A673 (cell line): ENCODE results near the gene BBS9. TPM values are rescaled to one million over a fixed set of nuclear protein-coding genes. Genes with fewer than 3 reads are reported as not detected.

Experiments used
- BruUV-seq: library from RNA; stranded (reverse); fragments of 400-500 nt; replicated peaks from 2 replicates; lab custom pipeline; 2021; lab: Mats Ljungman, UMichigan
- CTCF ChIA-PET: fragments of 300-600 bp; sonication (Branson Sonifier 250); formaldehyde crosslinking; loops from one replicate; lab custom pipeline; 2022; ENCODE audit warnings: antibody characterized with exemption; lab: Charles Lee
- POLR2A ChIA-PET: fragments of 300-600 bp; sonication (Branson Sonifier 250); formaldehyde crosslinking; loops from one replicate; lab custom pipeline; 2022; ENCODE audit warnings: antibody characterized with exemption; ENCODE audit not compliant: low non-redundant PET; lab: Charles Lee
- DNase-seq: peaks from one replicate; pipeline ENCODE4 v3.0.0-alpha.2; 2015; ENCODE audit warnings: low spot score
- H3K27ac ChIP-seq: fragments of 200-600 bp; sonication (generic); 2 replicates; pipeline ENCODE4 v1.5.1; 2016; ENCODE audit warnings: mixed run types, low read depth, mild to moderate bottlenecking, mixed read lengths, antibody characterized with exemption, low read length; ENCODE audit not compliant: poor library complexity, severe bottlenecking
- H3K27me3 ChIP-seq: fragments of 200-600 bp; sonication (generic); replicated peaks from 2 replicates; pipeline ENCODE4 v1.6.1; 2017; ENCODE audit warnings: mixed run types, low read depth, mild to moderate bottlenecking, mixed read lengths, antibody characterized with exemption, low read length; ENCODE audit not compliant: insufficient read depth, poor library complexity
- H3K36me3 ChIP-seq: fragments of 200-600 bp; sonication (generic); 2 replicates; pipeline ENCODE4 v1.6.1; 2016; ENCODE audit warnings: mixed run types, mild to moderate bottlenecking, mixed read lengths, antibody characterized with exemption, low read length; ENCODE audit not compliant: insufficient read depth, poor library complexity, severe bottlenecking
- H3K4me1 ChIP-seq: fragments of 200-600 bp; sonication (generic); 2 replicates; pipeline ENCODE4 v1.6.1; 2017; ENCODE audit warnings: mixed run types, mild to moderate bottlenecking, mixed read lengths, antibody characterized with exemption, low read length; ENCODE audit not compliant: insufficient read depth, poor library complexity, severe bottlenecking
- H3K4me3 ChIP-seq: fragments of 200-600 bp; sonication (generic); 2 replicates; pipeline ENCODE4 v1.5.1; 2016; ENCODE audit warnings: low read depth, mixed run types, mild to moderate bottlenecking, mixed read lengths, low read length; ENCODE audit not compliant: poor library complexity, severe bottlenecking
- H3K9me3 ChIP-seq: fragments of 200-600 bp; sonication (generic); 2 replicates; pipeline ENCODE4 v1.6.1; 2016; ENCODE audit warnings: mixed run types, low read depth, mild to moderate bottlenecking, mixed read lengths, antibody characterized with exemption, low read length; ENCODE audit not compliant: poor library complexity, severe bottlenecking
- EZH2 ChIP-seq: fragments of 200-600 bp; sonication (generic); IDR thresholded peaks from 2 replicates; pipeline ENCODE4 v1.6.1; 2017; ENCODE audit warnings: borderline replicate concordance, low read depth, mild to moderate bottlenecking, mixed read lengths, antibody characterized with exemption, low read length; ENCODE audit not compliant: poor library complexity, severe bottlenecking
- intact Hi-C: fragments of 100-400 bp; cut with micrococcal nuclease; formaldehyde crosslinking; loops from one replicate; pipeline ENCODE4 v1.10.0; 2022; ENCODE audit not compliant: unreplicated experiment
- total RNA-seq: library from RNA; stranded (reverse); gene quantifications from 2 replicates; pipeline ENCODE4 v1.2.3, GENCODE V29; 2021
- TF ChIP-seq, protein P1 (sequence below): fragments of 300-800, 200-600 bp; sonication (generic); conservative IDR thresholded peaks from 2 replicates; pipeline ENCODE4 v1.5.1; 2017; ENCODE audit warnings: low read depth, mild to moderate bottlenecking, antibody characterized with exemption, low read length, moderate library complexity, mixed read lengths

BBS9 gene
- total RNA-seq, 1 experiment from 2014 or later: 9.4 TPM

DNA sequence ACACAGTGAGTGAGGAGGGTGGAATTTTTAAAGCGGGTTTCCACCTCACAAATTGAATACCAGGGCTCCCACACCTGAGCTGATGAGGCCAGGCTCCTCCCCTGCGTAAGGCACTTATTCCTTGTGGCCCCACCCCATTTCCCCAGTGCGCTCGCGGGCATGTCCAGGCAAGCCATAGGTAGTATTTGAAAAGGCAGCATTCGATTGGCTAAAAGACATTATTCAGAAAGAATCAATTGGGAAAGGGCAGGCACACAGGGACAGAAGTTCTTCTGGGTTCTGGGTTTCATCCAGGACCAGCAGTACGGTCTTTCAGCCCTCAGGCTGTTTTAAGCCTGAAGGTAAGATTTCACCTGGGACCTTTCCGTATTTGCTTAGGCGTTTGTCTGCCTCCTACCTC is 222.3 kb downstream of the BBS9 start:
- Histone ChIP-seq H3K27me3 (no peaks in the 10 kb centered on the region), H3K4me3 (no peak overlapping the region), H3K9me3 (no peaks in the 10 kb centered on the region), H3K4me1 (no peaks in the 10 kb centered on the region), H3K36me3 (no peaks in the 10 kb centered on the region), H3K27ac (no peak overlapping the region)
- TF ChIP-seq EZH2: no peak
- TF ChIP-seq, protein P1, sequence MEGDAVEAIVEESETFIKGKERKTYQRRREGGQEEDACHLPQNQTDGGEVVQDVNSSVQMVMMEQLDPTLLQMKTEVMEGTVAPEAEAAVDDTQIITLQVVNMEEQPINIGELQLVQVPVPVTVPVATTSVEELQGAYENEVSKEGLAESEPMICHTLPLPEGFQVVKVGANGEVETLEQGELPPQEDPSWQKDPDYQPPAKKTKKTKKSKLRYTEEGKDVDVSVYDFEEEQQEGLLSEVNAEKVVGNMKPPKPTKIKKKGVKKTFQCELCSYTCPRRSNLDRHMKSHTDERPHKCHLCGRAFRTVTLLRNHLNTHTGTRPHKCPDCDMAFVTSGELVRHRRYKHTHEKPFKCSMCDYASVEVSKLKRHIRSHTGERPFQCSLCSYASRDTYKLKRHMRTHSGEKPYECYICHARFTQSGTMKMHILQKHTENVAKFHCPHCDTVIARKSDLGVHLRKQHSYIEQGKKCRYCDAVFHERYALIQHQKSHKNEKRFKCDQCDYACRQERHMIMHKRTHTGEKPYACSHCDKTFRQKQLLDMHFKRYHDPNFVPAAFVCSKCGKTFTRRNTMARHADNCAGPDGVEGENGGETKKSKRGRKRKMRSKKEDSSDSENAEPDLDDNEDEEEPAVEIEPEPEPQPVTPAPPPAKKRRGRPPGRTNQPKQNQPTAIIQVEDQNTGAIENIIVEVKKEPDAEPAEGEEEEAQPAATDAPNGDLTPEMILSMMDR: no peak
- ChIA-PET POLR2A (no interaction called here), CTCF (no interaction called here)
- no peak for DNase-seq
- intact Hi-C loops: no loop called here
- BruUV-seq: no TSS peak

DNA sequence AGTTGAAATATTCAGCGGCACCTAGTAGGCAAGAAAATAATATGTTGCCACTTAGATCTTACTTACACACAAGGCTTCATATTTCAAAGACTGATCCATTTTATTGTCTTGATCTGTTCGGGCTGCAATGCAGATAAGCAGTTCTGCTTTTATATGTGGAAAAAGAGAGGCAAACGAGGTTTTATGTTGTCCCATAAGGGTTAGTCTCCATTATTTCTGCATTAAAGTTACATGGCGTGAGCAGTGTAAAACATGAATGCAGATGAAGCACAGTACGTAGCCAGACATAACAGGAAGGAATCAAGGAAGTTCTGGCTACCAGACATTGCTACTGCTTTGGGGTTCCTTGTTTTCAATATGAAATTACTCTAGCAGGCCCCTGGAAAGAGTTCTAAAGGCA is 224.8 kb downstream of the BBS9 start:
- no TSS peak for BruUV-seq
- no peak for TF ChIP-seq EZH2
- TF ChIP-seq, protein P1: no peak
- intact Hi-C loops: no loop called here
- CTCF ChIA-PET: no interaction called here
- POLR2A ChIA-PET: no interaction called here
- no peak for DNase-seq
- no peak overlapping the region for H3K4me3 ChIP-seq
- H3K4me1 ChIP-seq: no peaks in the 10 kb centered on the region
- no peaks in the 10 kb centered on the region for H3K36me3 ChIP-seq
- H3K27me3 ChIP-seq: no peaks in the 10 kb centered on the region
- H3K9me3 ChIP-seq: no peaks in the 10 kb centered on the region
- H3K27ac ChIP-seq: no peak overlapping the region

DNA sequence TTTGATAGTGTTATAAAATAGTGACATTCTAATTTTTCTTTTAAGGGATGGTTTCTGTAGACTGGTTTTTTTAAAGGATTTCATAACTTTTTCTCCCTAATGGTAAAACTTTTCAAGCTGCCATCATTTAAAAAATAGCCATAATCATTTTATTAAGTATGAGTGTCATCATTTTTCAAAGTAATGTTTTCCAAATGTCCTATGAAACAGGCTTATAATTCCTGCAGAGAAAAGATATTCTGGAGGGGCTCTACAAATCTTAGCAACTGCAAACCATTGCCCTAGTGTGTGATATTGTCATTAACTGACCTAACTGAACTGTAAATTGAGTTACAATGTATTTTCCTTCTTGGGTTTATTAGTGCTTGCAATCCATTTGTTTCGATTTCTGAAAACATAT is 226.0 kb downstream of the BBS9 start:
- H3K9me3 ChIP-seq: no peaks in the 10 kb centered on the region
- H3K27me3 ChIP-seq: no peaks in the 10 kb centered on the region
- TF ChIP-seq, protein P1: no peak
- no peak for TF ChIP-seq EZH2
- intact Hi-C loops: no loop called here
- H3K4me1 ChIP-seq: no peaks in the 10 kb centered on the region
- H3K4me3 ChIP-seq: no peak overlapping the region
- H3K27ac ChIP-seq: no peak overlapping the region
- no TSS peak for BruUV-seq
- CTCF ChIA-PET: no interaction called here
- no peaks in the 10 kb centered on the region for H3K36me3 ChIP-seq
- DNase-seq: no peak
- POLR2A ChIA-PET: no interaction called here
